HepG2 (cell line): ENCODE measurements around the gene NRP1. TPM values are rescaled to one million over a fixed set of nuclear protein-coding genes. Genes with fewer than 3 reads are reported as not detected.

Source experiments
- ARNTL ChIP-seq: sonication (generic); formaldehyde crosslinking; IDR thresholded peaks from 2 replicates; pipeline ENCODE4 v1.4.0; 2020; ENCODE audit warnings: mild to moderate bottlenecking, missing genetic modification reagents
- CAMTA2 ChIP-seq: sonication (generic); formaldehyde crosslinking; IDR thresholded peaks from 2 replicates; pipeline ENCODE4 v1.4.0; 2020; ENCODE audit warnings: mild to moderate bottlenecking, missing genetic modification reagents, borderline replicate concordance
- CHD2 ChIP-seq: IDR thresholded peaks from 2 replicates; pipeline ENCODE4 v1.6.1; 2011; ENCODE audit warnings: low read depth, low read length, improper control_type of control experiment
- ELK4 ChIP-seq: sonication (generic); formaldehyde crosslinking; IDR thresholded peaks from 2 replicates; pipeline ENCODE4 v1.9.0; 2021; ENCODE audit warnings: missing genetic modification reagents, borderline replicate concordance
- FOXC1 ChIP-seq: sonication (generic); formaldehyde crosslinking; IDR thresholded peaks from 2 replicates; pipeline ENCODE4 v1.8.0; 2022; ENCODE audit warnings: mild to moderate bottlenecking, missing genetic modification reagents, borderline replicate concordance
- GPN1 ChIP-seq: sonication (generic); formaldehyde crosslinking; IDR thresholded peaks from 2 replicates; pipeline ENCODE4 v1.5.1; 2020; ENCODE audit warnings: missing genetic modification reagents, borderline replicate concordance
- HNRNPLL ChIP-seq: fragments of 200-400 bp; formaldehyde crosslinking; IDR thresholded peaks from 2 replicates; pipeline ENCODE4 v1.6.1; 2017; ENCODE audit warnings: mild to moderate bottlenecking, low read depth, low read length; ENCODE audit not compliant: poor library complexity, severe bottlenecking
- ISL2 ChIP-seq: sonication (generic); formaldehyde crosslinking; IDR thresholded peaks from 2 replicates; pipeline ENCODE4 v1.5.0; 2020; ENCODE audit warnings: missing genetic modification reagents
- MIXL1 ChIP-seq: IDR thresholded peaks from 2 replicates; pipeline ENCODE4 v1.6.1; 2016
- TAF15 ChIP-seq: fragments of 200-400 bp; formaldehyde crosslinking; IDR thresholded peaks from one replicate; pipeline ENCODE4 v1.6.1; 2018; ENCODE audit warnings: mild to moderate bottlenecking, low read depth, low read length; ENCODE audit not compliant: poor library complexity, severe bottlenecking
- TFAP4 ChIP-seq: sonication (generic); IDR thresholded peaks from 2 replicates; pipeline ENCODE4 v1.6.1; 2016; ENCODE audit warnings: low read depth, borderline replicate concordance
- ZFP36L1 ChIP-seq: sonication (generic); formaldehyde crosslinking; IDR thresholded peaks from 2 replicates; pipeline ENCODE4 v1.8.0; 2022; ENCODE audit warnings: mild to moderate bottlenecking, missing genetic modification reagents, moderate library complexity
- ZFP37 ChIP-seq: sonication (generic); formaldehyde crosslinking; IDR thresholded peaks from 2 replicates; pipeline ENCODE4 v1.4.0; 2020; ENCODE audit warnings: missing genetic modification reagents, borderline replicate concordance
- ZNF280D ChIP-seq: sonication (generic); formaldehyde crosslinking; IDR thresholded peaks from 2 replicates; pipeline ENCODE4 v1.5.1; 2020; ENCODE audit warnings: mild to moderate bottlenecking, missing genetic modification reagents
- ZNF329 ChIP-seq: sonication (generic); formaldehyde crosslinking; IDR thresholded peaks from 2 replicates; pipeline ENCODE4 v1.9.0; 2021; ENCODE audit warnings: low read depth, mild to moderate bottlenecking, missing genetic modification reagents
- ZNF75D ChIP-seq: sonication (generic); formaldehyde crosslinking; IDR thresholded peaks from 2 replicates; pipeline ENCODE4 v1.8.1; 2023; ENCODE audit warnings: missing genetic modification reagents, mild to moderate bottlenecking, borderline replicate concordance
- polyA plus RNA-seq, 8 experiments: library from polyadenylated mRNA; depleted of rRNA in 3 of 8; stranded (reverse) in 7 of 8; unstranded in 1 of 8; fragments of >200 nt; fragmentation: Illumina TruSeq in 4 of 8; extraction: Trizol in 4 of 8; gene quantifications; 2 replicates each; pipeline versions ENCODE4 v1.2.1 to v1.2.3, GENCODE V29; 2011 to 2016; ENCODE audit warnings: low read depth in 4 of 8, missing spikeins in 1 of 8, mixed read lengths in 1 of 8; ENCODE audit not compliant: insufficient read depth in 1 of 8
- total RNA-seq, 5 experiments: library from RNA; depleted of rRNA; stranded (reverse); fragments of >200 nt; fragmentation: Illumina TruSeq; extraction: Trizol; gene quantifications; 2 replicates each; pipeline ENCODE4 v1.2.3, GENCODE V29; 2016; ENCODE audit warnings: low read depth in 1 of 5
- TF ChIP-seq, protein P1 (sequence below): sonication (generic); formaldehyde crosslinking; IDR thresholded peaks from 2 replicates; pipeline ENCODE4 v1.4.0; 2020; ENCODE audit warnings: missing genetic modification reagents
- TF ChIP-seq, protein P2 (sequence below): sonication (generic); formaldehyde crosslinking; IDR thresholded peaks from 2 replicates; pipeline ENCODE4 v1.4.0; 2020; ENCODE audit warnings: mild to moderate bottlenecking, missing genetic modification reagents
- TF ChIP-seq, protein P3 (sequence below), 2 experiments: sonication (generic) in 1 of 2; formaldehyde crosslinking in 1 of 2; IDR thresholded peaks; 2 replicates each; pipeline versions ENCODE4 v1.4.0 to v1.6.1; 2018 to 2020; ENCODE audit warnings: missing genetic modification reagents in 2 of 2, borderline replicate concordance in 1 of 2, low read depth in 1 of 2, mild to moderate bottlenecking in 1 of 2, missing biosample characterization in 1 of 2

The NRP1 gene
- total and polyA plus RNA-seq, 2 of the 13 experiments (the other 11 are each of a cell fraction or from before 2014, with no cell fraction given): 5.3 to 5.8 TPM

DNA sequence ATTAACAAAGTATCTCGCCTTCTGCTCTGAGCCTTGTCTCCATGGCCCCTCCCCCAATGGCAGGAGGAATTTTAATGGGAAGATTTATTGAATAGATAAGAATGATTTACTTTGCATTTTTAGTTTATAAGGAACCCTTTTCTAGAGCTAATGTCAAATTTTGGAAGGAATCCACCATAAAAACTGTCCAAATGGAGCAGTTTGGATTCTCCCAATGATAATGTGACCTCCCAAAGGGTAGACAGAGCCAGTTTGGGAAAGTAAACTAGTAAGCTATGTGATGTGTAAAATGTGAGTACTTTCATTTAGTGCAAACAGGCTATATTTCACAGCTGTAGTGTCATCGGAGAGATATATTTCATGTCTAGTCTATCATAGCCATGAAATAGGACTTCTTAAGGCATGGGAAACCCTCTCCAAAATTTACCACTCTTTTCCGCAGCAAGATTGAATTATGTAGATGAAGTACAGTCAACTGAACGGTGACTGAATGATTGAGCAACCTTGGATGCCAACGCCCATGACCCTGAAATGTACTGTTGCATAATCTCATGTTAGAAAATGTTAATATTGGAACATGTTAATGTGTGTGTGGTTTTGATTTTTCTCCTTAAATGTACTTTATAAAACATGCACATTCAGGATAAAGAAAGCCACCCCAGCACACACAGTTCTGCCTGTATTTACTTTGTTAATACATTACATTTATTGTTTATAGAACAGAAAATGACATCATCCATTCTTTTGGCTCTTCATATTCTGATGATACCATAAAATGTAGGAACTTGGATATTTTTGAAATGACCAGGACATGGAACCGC is 140.6 kb downstream of the NRP1 start (continued):
- TF ChIP-seq, protein P1, sequence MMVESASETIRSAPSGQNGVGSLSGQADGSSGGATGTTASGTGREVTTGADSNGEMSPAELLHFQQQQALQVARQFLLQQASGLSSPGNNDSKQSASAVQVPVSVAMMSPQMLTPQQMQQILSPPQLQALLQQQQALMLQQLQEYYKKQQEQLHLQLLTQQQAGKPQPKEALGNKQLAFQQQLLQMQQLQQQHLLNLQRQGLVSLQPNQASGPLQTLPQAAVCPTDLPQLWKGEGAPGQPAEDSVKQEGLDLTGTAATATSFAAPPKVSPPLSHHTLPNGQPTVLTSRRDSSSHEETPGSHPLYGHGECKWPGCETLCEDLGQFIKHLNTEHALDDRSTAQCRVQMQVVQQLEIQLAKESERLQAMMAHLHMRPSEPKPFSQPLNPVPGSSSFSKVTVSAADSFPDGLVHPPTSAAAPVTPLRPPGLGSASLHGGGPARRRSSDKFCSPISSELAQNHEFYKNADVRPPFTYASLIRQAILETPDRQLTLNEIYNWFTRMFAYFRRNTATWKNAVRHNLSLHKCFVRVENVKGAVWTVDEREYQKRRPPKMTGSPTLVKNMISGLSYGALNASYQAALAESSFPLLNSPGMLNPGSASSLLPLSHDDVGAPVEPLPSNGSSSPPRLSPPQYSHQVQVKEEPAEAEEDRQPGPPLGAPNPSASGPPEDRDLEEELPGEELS (CRISPR knock-in tag): peak; percentile 47; the same call in 1 of the 2 replicates
- TF ChIP-seq ZFP36L1: no peak
- no peak for TF ChIP-seq ZFP37
- TF ChIP-seq ARNTL (CRISPR knock-in tag): no peak
- TF ChIP-seq MIXL1 (CRISPR knock-in tag): no peak
- no peak for TF ChIP-seq CHD2
- no peak for TF ChIP-seq ZNF280D (CRISPR knock-in tag)
- TF ChIP-seq FOXC1 (CRISPR knock-in tag): no peak
- TF ChIP-seq TAF15: no peak
- TF ChIP-seq, protein P2, sequence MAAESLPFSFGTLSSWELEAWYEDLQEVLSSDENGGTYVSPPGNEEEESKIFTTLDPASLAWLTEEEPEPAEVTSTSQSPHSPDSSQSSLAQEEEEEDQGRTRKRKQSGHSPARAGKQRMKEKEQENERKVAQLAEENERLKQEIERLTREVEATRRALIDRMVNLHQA (CRISPR knock-in tag): no peak
- no peak for TF ChIP-seq TFAP4
- no peak for TF ChIP-seq ZNF329 (CRISPR knock-in tag)
- no peak for TF ChIP-seq CAMTA2 (CRISPR knock-in tag)
- TF ChIP-seq ZNF75D (CRISPR knock-in tag): no peak
- TF ChIP-seq ISL2: no peak; the same call in 1 of the 2 replicates
- TF ChIP-seq, protein P3, sequence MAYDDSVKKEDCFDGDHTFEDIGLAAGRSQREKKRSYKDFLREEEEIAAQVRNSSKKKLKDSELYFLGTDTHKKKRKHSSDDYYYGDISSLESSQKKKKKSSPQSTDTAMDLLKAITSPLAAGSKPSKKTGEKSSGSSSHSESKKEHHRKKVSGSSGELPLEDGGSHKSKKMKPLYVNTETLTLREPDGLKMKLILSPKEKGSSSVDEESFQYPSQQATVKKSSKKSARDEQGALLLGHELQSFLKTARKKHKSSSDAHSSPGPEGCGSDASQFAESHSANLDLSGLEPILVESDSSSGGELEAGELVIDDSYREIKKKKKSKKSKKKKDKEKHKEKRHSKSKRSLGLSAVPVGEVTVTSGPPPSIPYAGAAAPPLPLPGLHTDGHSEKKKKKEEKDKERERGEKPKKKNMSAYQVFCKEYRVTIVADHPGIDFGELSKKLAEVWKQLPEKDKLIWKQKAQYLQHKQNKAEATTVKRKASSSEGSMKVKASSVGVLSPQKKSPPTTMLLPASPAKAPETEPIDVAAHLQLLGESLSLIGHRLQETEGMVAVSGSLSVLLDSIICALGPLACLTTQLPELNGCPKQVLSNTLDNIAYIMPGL (CRISPR knock-in tag; IDR thresholded peaks at IDR 0.05; ENCODE audit: borderline replicate concordance in 1 of 2, low read depth in 1 of 2): no peak
- TF ChIP-seq GPN1: no peak
- no peak for TF ChIP-seq HNRNPLL
- TF ChIP-seq ELK4: no peak
